Peyer's patch (tissue), 4 donors: ENCODE data around the gene PRDM15.
A peak's percentile ranks its signal among the peaks of the same experiment; 100 is the strongest.

Experiments used
- POLR2A ChIP-seq, 2 donors: fragments of 450-650 bp; IDR thresholded peaks; one replicate each; pipeline ENCODE4 v1.5.1; 2017; ENCODE audit warnings: antibody characterized with exemption in 2 of 2, mild to moderate bottlenecking in 2 of 2, moderate library complexity in 2 of 2
- TF ChIP-seq, protein P1 (sequence below), 6 experiments: fragments of 450-650 bp in 4 of 6; fragments of 200-600 bp in 2 of 6; sonication (generic) in 1 of 6; IDR thresholded peaks; one replicate each; pipeline ENCODE4 v1.5.1; 2017 to 2019; ENCODE audit warnings: antibody characterized with exemption in 6 of 6, mild to moderate bottlenecking in 3 of 6, moderate library complexity in 1 of 6

DNA sequence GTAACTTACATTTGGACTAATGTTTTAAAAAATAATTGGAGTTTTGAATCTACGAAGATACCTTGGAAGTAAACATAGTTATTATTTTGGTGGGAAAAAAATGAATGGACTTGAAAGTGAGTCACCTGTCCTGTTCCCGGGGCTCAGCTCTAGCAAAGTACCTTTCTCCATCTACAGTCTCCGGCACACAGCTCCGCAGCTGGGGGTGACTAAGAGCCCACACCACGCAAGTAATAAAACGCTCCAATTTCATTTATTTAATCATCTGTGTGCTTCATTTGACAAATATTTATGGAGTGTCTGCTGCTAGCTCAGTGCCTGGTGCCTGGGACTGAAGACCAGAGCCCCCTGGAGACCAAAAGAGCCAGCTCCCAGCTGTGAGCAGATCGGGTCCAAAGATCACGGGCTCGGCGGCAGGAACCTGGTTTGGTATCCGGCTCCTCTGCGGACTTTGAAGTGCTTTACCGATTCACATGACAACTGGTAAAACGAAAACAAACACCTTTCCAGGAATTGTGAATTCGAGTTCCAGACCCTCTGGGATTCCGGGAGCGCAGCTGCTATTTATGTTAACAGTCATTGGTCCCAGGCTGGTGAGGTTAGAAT is 110.6 kb downstream of the PRDM15 start:
- peak; percentile 69 to 75 for TF ChIP-seq POLR2A (IDR thresholded peaks at IDR 0.05)
- TF ChIP-seq, protein P1, sequence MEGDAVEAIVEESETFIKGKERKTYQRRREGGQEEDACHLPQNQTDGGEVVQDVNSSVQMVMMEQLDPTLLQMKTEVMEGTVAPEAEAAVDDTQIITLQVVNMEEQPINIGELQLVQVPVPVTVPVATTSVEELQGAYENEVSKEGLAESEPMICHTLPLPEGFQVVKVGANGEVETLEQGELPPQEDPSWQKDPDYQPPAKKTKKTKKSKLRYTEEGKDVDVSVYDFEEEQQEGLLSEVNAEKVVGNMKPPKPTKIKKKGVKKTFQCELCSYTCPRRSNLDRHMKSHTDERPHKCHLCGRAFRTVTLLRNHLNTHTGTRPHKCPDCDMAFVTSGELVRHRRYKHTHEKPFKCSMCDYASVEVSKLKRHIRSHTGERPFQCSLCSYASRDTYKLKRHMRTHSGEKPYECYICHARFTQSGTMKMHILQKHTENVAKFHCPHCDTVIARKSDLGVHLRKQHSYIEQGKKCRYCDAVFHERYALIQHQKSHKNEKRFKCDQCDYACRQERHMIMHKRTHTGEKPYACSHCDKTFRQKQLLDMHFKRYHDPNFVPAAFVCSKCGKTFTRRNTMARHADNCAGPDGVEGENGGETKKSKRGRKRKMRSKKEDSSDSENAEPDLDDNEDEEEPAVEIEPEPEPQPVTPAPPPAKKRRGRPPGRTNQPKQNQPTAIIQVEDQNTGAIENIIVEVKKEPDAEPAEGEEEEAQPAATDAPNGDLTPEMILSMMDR (IDR thresholded peaks at IDR 0.05), result peak in 3 of 6 experiments; percentile 36 to 55 (median 55)
